HCT116 (cell line): ENCODE data around the gene SLC25A39. TPM values are rescaled to one million over a fixed set of nuclear protein-coding genes. Genes with fewer than 3 reads are reported as not detected.

Experiments
- ATAC-seq: fragments of 200-7000 bp; cut with Tn5 transposase; 2 replicates; pipeline ENCODE4 v1.9.1; 2020; ENCODE audit warnings: mild to moderate bottlenecking, moderate library complexity
- BruUV-seq: library from RNA; stranded (reverse); fragments of 400-500 nt; replicated peaks from 2 replicates; lab custom pipeline; 2021; lab: Mats Ljungman, UMichigan
- CTCF ChIA-PET: fragments of 300-600 bp; sonication (Branson Sonifier 250); formaldehyde crosslinking; loops from one replicate; lab custom pipeline; 2021; ENCODE audit warnings: antibody characterized with exemption; lab: Charles Lee
- POLR2A ChIA-PET: fragments of 300-600, 350-600 bp; sonication (Branson Sonifier 250); formaldehyde crosslinking; loops from one replicate; lab custom pipeline; 2021; ENCODE audit warnings: antibody characterized with exemption; lab: Charles Lee
- RAD21 ChIA-PET, 2 experiments: fragments of 300-600 bp; sonication (Branson Sonifier 250); formaldehyde crosslinking; loops; one replicate each; lab custom pipeline; 2023; ENCODE audit warnings: low total read pairs in 2 of 2; ENCODE audit not compliant: uncharacterized antibody in 2 of 2, unreplicated experiment in 2 of 2, low non-redundant PET in 1 of 2; lab: Charles Lee
- DNase-seq: peaks from one replicate; pipeline ENCODE4 v3.0.0-alpha.2; 2010; ENCODE audit warnings: low read depth, low spot score
- H2AFZ ChIP-seq: fragments of 200-600 bp; shearing (Covaris generic), sonication (generic); 2 replicates; pipeline ENCODE4 v1.6.1; 2017; ENCODE audit warnings: low read depth, mixed run types, mixed read lengths, antibody characterized with exemption, low read length; ENCODE audit not compliant: poor library complexity, severe bottlenecking
- H3K27ac ChIP-seq: 2 replicates; pipeline ENCODE4 v1.5.1; 2012; ENCODE audit warnings: low read depth, low read length
- H3K27me3 ChIP-seq: fragments of 200-600 bp; sonication (generic); 2 replicates; pipeline ENCODE4 v1.6.1; 2016; ENCODE audit warnings: mixed run types, low read length, mixed read lengths; ENCODE audit not compliant: insufficient read depth
- H3K36me3 ChIP-seq, 2 experiments: fragments of 200-500 bp in 1 of 2; fragments of 200-600 bp in 1 of 2; sonication (Bioruptor generic) in 1 of 2; sonication (generic) in 1 of 2; 2 replicates each; pipeline versions ENCODE4 v1.5.1 to v1.6.1; 2014 to 2016; ENCODE audit warnings: low read length in 2 of 2, inconsistent platforms in 1 of 2, mixed read lengths in 1 of 2, mixed run types in 1 of 2; ENCODE audit not compliant: insufficient read depth in 2 of 2, control insufficient read depth in 1 of 2
- H3K4me1 ChIP-seq, 2 experiments: fragments of 200-600 bp in 1 of 2; sonication (generic) in 1 of 2; 2 replicates each; pipeline versions ENCODE4 v1.5.1 to v1.6.1; 2012 to 2017; ENCODE audit warnings: low read length in 2 of 2, inconsistent platforms in 1 of 2, mild to moderate bottlenecking in 1 of 2, mixed read lengths in 1 of 2, mixed run types in 1 of 2, moderate library complexity in 1 of 2; ENCODE audit not compliant: insufficient read depth in 2 of 2, control insufficient read depth in 1 of 2
- H3K4me2 ChIP-seq: fragments of 200-600 bp; sonication (generic); 2 replicates; pipeline ENCODE4 v1.6.1; 2017; ENCODE audit warnings: mixed run types, low read length, mixed read lengths
- H3K4me3 ChIP-seq, 2 experiments: fragments of 200-600 bp in 1 of 2; sonication (generic) in 1 of 2; replicated peaks in 1 of 2; 2 replicates each; pipeline ENCODE4 v1.5.1; 2011 to 2016; ENCODE audit warnings: low read length in 2 of 2, control low read depth in 1 of 2, low read depth in 1 of 2, mild to moderate bottlenecking in 1 of 2, mixed read lengths in 1 of 2, mixed run types in 1 of 2
- H3K79me2 ChIP-seq: fragments of 200-600 bp; sonication (generic); 2 replicates; pipeline ENCODE4 v1.6.1; 2017; ENCODE audit warnings: mild to moderate bottlenecking, mixed run types, low read length, moderate library complexity, mixed read lengths; ENCODE audit not compliant: insufficient read depth
- H3K9ac ChIP-seq: fragments of 200-600 bp; sonication (generic); 2 replicates; pipeline ENCODE4 v1.6.1; 2016; ENCODE audit warnings: low read length, mixed read lengths
- H3K9me2 ChIP-seq: fragments of 200-600 bp; sonication (generic), shearing (Covaris generic); 2 replicates; pipeline ENCODE4 v1.6.1; 2017; ENCODE audit warnings: mixed run types, mild to moderate bottlenecking, moderate library complexity; ENCODE audit not compliant: insufficient read depth
- H3K9me3 ChIP-seq, 2 experiments: fragments of 200-500 bp in 1 of 2; fragments of 200-600 bp in 1 of 2; sonication (Bioruptor generic) in 1 of 2; sonication (generic) in 1 of 2; 2 replicates each; pipeline ENCODE4 v1.6.1; 2014 to 2017; ENCODE audit warnings: low read length in 2 of 2, mixed read lengths in 2 of 2, inconsistent platforms in 1 of 2, low read depth in 1 of 2, mild to moderate bottlenecking in 1 of 2, mixed run types in 1 of 2, moderate library complexity in 1 of 2; ENCODE audit not compliant: control insufficient read depth in 1 of 2, insufficient read depth in 1 of 2
- H4K20me1 ChIP-seq: fragments of 200-600 bp; sonication (generic), shearing (Covaris generic); 2 replicates; pipeline ENCODE4 v1.6.1; 2017; ENCODE audit warnings: mixed run types, mild to moderate bottlenecking, moderate library complexity; ENCODE audit not compliant: insufficient read depth
- CBX3 ChIP-seq: IDR thresholded peaks from 2 replicates; pipeline ENCODE4 v1.6.1; 2012; ENCODE audit warnings: low read depth
- CEBPB ChIP-seq: IDR thresholded peaks from 2 replicates; pipeline ENCODE4 v1.6.1; 2012; ENCODE audit warnings: low read depth
- EGR1 ChIP-seq: IDR thresholded peaks from 2 replicates; pipeline ENCODE4 v1.6.1; 2012; ENCODE audit warnings: low read depth
- ELF1 ChIP-seq: IDR thresholded peaks from 2 replicates; pipeline ENCODE4 v1.6.1; 2012; ENCODE audit warnings: low read depth, borderline replicate concordance
- EZH2 ChIP-seq: fragments of 200-600 bp; sonication (generic); IDR thresholded peaks from 2 replicates; pipeline ENCODE4 v1.6.1; 2017; ENCODE audit warnings: antibody characterized with exemption, mixed run types
- EZH2phosphoT487 ChIP-seq: fragments of 200-600 bp; IDR thresholded peaks from 2 replicates; pipeline ENCODE4 v1.6.1; 2018; ENCODE audit warnings: antibody characterized with exemption, borderline replicate concordance
- FOSL1 ChIP-seq: IDR thresholded peaks from 2 replicates; pipeline ENCODE4 v1.6.1; 2012; ENCODE audit warnings: low read depth
- JUND ChIP-seq: IDR thresholded peaks from 2 replicates; pipeline ENCODE4 v1.6.1; 2012
- POLR2A ChIP-seq: IDR thresholded peaks from 2 replicates; pipeline ENCODE4 v1.7.0; 2011; ENCODE audit warnings: borderline replicate concordance; ENCODE audit not compliant: insufficient read depth, insufficient read length; ENCODE audit errors: extremely low read depth
- POLR2AphosphoS5 ChIP-seq: IDR thresholded peaks from 2 replicates; pipeline ENCODE4 v1.6.1; 2011; ENCODE audit warnings: mild to moderate bottlenecking, low read depth, low read length, moderate library complexity
- RAD21 ChIP-seq: IDR thresholded peaks from 2 replicates; pipeline ENCODE4 v1.6.1; 2012; ENCODE audit warnings: low read depth, mild to moderate bottlenecking
- SIN3A ChIP-seq: IDR thresholded peaks from 2 replicates; pipeline ENCODE4 v1.6.1; 2012; ENCODE audit warnings: low read depth
- SP1 ChIP-seq: IDR thresholded peaks from 2 replicates; pipeline ENCODE4 v1.6.1; 2012; ENCODE audit warnings: low read depth
- SRF ChIP-seq: IDR thresholded peaks from 2 replicates; pipeline ENCODE4 v1.6.1; 2012; ENCODE audit warnings: low read depth
- ZFX ChIP-seq: fragments of 450-650 bp; IDR thresholded peaks from 2 replicates; pipeline ENCODE4 v1.6.1; 2017
- ZNF274 ChIP-seq: fragments of 200-500 bp; sonication (Bioruptor generic); IDR thresholded peaks from 2 replicates; pipeline ENCODE4 v1.6.1; 2014; ENCODE audit warnings: mild to moderate bottlenecking, low read depth, low read length, inconsistent platforms
- intact Hi-C: fragments of 100-400 bp; cut with micrococcal nuclease; formaldehyde crosslinking; loops from 2 replicates; pipeline ENCODE4 v1.10.0; 2022
- total RNA-seq: library from RNA; stranded (reverse); gene quantifications from one replicate; pipeline ENCODE4 v1.2.1, GENCODE V29; 2021; ENCODE audit not compliant: unreplicated experiment
- TF ChIP-seq, protein P1 (sequence below): IDR thresholded peaks from 2 replicates; pipeline ENCODE4 v1.6.1; 2011; ENCODE audit warnings: mild to moderate bottlenecking, low read length, moderate library complexity; ENCODE audit not compliant: insufficient replicate concordance; ENCODE audit errors: extremely low read depth
- TF ChIP-seq, protein P2 (sequence below): IDR thresholded peaks from 2 replicates; pipeline ENCODE4 v1.6.1; 2012; ENCODE audit warnings: low read depth
- TF ChIP-seq, protein P3 (sequence below): IDR thresholded peaks from 2 replicates; pipeline ENCODE4 v1.6.1; 2012

Gene SLC25A39
- total RNA-seq, 1 experiment from 2014 or later, result 326 TPM

DNA sequence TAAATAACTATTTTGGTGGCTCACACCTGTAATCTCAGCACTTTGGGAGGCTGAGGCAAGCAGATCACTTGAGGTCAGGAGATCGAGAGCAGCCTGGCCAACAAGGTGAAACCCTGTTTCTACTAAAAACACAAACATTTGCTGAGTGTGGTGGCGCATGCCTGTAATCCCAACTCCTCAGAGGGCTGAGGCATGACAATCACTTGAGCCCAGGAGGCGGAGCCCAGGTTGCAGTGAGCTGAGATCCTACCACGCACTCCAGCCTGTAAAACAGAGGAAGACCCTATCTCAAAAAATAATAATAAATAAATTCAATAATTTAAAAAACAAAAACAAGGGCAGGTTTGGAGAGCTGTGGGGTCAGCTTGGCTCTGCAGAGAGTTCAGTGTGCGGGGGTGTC lies 51.0 kb downstream of the SLC25A39 start (continued):
- TF ChIP-seq, protein P1, sequence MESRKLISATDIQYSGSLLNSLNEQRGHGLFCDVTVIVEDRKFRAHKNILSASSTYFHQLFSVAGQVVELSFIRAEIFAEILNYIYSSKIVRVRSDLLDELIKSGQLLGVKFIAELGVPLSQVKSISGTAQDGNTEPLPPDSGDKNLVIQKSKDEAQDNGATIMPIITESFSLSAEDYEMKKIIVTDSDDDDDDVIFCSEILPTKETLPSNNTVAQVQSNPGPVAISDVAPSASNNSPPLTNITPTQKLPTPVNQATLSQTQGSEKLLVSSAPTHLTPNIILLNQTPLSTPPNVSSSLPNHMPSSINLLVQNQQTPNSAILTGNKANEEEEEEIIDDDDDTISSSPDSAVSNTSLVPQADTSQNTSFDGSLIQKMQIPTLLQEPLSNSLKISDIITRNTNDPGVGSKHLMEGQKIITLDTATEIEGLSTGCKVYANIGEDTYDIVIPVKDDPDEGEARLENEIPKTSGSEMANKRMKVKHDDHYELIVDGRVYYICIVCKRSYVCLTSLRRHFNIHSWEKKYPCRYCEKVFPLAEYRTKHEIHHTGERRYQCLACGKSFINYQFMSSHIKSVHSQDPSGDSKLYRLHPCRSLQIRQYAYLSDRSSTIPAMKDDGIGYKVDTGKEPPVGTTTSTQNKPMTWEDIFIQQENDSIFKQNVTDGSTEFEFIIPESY, result no peak
- TF ChIP-seq ZFX, result no peak
- no peak for TF ChIP-seq SRF
- no peak for TF ChIP-seq ELF1
- TF ChIP-seq SP1, result no peak
- TF ChIP-seq EGR1, result no peak
- no peak for TF ChIP-seq JUND
- no peak for TF ChIP-seq SIN3A
- TF ChIP-seq FOSL1, result no peak
- TF ChIP-seq CBX3, result no peak
- no peak for TF ChIP-seq ZNF274
- TF ChIP-seq CEBPB, result no peak
- no peak for TF ChIP-seq POLR2AphosphoS5
- TF ChIP-seq, all 23 proteins: peak for 0

DNA sequence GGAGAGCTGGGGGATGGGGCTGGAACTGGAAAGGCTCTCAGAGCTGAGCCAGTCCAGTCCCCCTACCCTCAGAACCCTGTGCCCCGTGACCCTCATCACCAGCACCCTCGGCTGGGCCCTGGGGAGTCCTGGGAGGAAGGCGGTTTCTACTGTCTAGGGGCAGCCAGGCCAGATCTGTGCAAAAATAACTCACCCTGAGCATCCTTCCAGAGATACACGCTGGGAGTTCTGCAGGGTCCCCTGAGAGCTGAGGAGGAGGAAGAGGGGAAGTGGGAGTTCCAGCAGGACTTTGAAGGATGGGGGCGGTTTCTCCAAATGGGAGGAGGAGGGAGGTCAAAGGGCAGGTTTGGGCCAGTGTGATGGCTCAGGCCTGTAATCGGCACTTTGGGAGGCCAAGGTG lies 51.7 kb downstream of the SLC25A39 start:
- DNase-seq (no peak), ATAC-seq (no peak)
- ChIA-PET POLR2A (no interaction called here), CTCF (no interaction called here), RAD21 (no interaction called here)
- H3K27me3 ChIP-seq, result no peaks in the 10 kb centered on the region
- intact Hi-C loops, result no loop called here
- no peaks in the 10 kb centered on the region for H3K9me2 ChIP-seq
- H3K4me3 ChIP-seq, result no peak overlapping the region
- H2AFZ ChIP-seq, result no peak overlapping the region
- no peak overlapping the region for H3K27ac ChIP-seq
- no peak overlapping the region for H3K4me2 ChIP-seq
- no peaks in the 10 kb centered on the region for H3K79me2 ChIP-seq
- no TSS peak for BruUV-seq
- H3K36me3 ChIP-seq, result no peaks in the 10 kb centered on the region
- no peaks in the 10 kb centered on the region for H4K20me1 ChIP-seq
- no peaks in the 10 kb centered on the region for H3K4me1 ChIP-seq
- H3K9ac ChIP-seq, result no peak overlapping the region
- H3K9me3 ChIP-seq, result no peaks in the 10 kb centered on the region
- TF ChIP-seq EZH2phosphoT487 (no peak), POLR2AphosphoS5 (no peak), RAD21 (no peak), CEBPB (no peak), CBX3 (no peak), EZH2 (no peak), SP1 (no peak), ELF1 (no peak), SRF (no peak), POLR2A (no peak)
- TF ChIP-seq, protein P2, sequence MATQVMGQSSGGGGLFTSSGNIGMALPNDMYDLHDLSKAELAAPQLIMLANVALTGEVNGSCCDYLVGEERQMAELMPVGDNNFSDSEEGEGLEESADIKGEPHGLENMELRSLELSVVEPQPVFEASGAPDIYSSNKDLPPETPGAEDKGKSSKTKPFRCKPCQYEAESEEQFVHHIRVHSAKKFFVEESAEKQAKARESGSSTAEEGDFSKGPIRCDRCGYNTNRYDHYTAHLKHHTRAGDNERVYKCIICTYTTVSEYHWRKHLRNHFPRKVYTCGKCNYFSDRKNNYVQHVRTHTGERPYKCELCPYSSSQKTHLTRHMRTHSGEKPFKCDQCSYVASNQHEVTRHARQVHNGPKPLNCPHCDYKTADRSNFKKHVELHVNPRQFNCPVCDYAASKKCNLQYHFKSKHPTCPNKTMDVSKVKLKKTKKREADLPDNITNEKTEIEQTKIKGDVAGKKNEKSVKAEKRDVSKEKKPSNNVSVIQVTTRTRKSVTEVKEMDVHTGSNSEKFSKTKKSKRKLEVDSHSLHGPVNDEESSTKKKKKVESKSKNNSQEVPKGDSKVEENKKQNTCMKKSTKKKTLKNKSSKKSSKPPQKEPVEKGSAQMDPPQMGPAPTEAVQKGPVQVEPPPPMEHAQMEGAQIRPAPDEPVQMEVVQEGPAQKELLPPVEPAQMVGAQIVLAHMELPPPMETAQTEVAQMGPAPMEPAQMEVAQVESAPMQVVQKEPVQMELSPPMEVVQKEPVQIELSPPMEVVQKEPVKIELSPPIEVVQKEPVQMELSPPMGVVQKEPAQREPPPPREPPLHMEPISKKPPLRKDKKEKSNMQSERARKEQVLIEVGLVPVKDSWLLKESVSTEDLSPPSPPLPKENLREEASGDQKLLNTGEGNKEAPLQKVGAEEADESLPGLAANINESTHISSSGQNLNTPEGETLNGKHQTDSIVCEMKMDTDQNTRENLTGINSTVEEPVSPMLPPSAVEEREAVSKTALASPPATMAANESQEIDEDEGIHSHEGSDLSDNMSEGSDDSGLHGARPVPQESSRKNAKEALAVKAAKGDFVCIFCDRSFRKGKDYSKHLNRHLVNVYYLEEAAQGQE, result no peak
- TF ChIP-seq, protein P1, result no peak
- TF ChIP-seq, protein P3, sequence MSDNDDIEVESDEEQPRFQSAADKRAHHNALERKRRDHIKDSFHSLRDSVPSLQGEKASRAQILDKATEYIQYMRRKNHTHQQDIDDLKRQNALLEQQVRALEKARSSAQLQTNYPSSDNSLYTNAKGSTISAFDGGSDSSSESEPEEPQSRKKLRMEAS, result no peak
